ENCODE data around the gene SMARCAL1.
A peak's percentile ranks its signal among the peaks of the same experiment; 100 is the strongest.

The SMARCAL1 gene

GRCh38 chr2:216392945-216393840, 19.1 kb upstream of the SMARCAL1 start:
- DNase-seq (ENCODE audit: low read depth), result no peak

GRCh38 chr2:216394881-216395280, 17.4 kb upstream of the SMARCAL1 start:
- DNase-seq (ENCODE audit: low read depth), result no peak

- no peak for DNase-seq (ENCODE audit: low read depth)
Measured at GRCh38 chr2:216399621-216400020, 12.7 kb upstream of the SMARCAL1 start.

- no peak for DNase-seq (ENCODE audit: low read depth)
Measured at GRCh38 chr2:216402751-216403150, 9.5 kb upstream of the SMARCAL1 start.

GRCh38 chr2:216404010-216404618, 8.2 kb upstream of the SMARCAL1 start:
- peak; percentile 20 for DNase-seq (ENCODE audit: low read depth)

GRCh38 chr2:216405588-216405987, 6.7 kb upstream of the SMARCAL1 start:
- no peak for DNase-seq (ENCODE audit: low read depth)

GRCh38 chr2:216406826-216407225, 5.5 kb upstream of the SMARCAL1 start:
- DNase-seq (ENCODE audit: low read depth), result no peak

GRCh38 chr2:216408426-216409290, 3.6 kb upstream of the SMARCAL1 start:
- no peak for DNase-seq (ENCODE audit: low read depth)

GRCh38 chr2:216410550-216410949, 1.7 kb upstream of the SMARCAL1 start:
- no peak for DNase-seq (ENCODE audit: low read depth)

- DNase-seq (ENCODE audit: low read depth), result no peak
Measured at GRCh38 chr2:216413882-216414281, 1.6 kb downstream of the SMARCAL1 start.

GRCh38 chr2:216414772-216415319, 2.6 kb downstream of the SMARCAL1 start:
- no peak for DNase-seq (ENCODE audit: low read depth)

GRCh38 chr2:216415541-216415940, 3.3 kb downstream of the SMARCAL1 start:
- DNase-seq (ENCODE audit: low read depth), result no peak

- DNase-seq (ENCODE audit: low read depth), result no peak
Measured at GRCh38 chr2:216416571-216417307, 4.5 kb downstream of the SMARCAL1 start.

GRCh38 chr2:216418981-216419380, 6.7 kb downstream of the SMARCAL1 start:
- no peak for DNase-seq (ENCODE audit: low read depth)

GRCh38 chr2:216420367-216421101, 8.2 kb downstream of the SMARCAL1 start:
- no peak for DNase-seq (ENCODE audit: low read depth)

GRCh38 chr2:216423071-216423470, 10.8 kb downstream of the SMARCAL1 start:
- no peak for DNase-seq (ENCODE audit: low read depth)

GRCh38 chr2:216424274-216424673, 12.0 kb downstream of the SMARCAL1 start:
- no peak for DNase-seq (ENCODE audit: low read depth)

- DNase-seq (ENCODE audit: low read depth), result no peak
Measured at GRCh38 chr2:216425008-216425787, 12.9 kb downstream of the SMARCAL1 start.

- DNase-seq (ENCODE audit: low read depth), result no peak
Measured at GRCh38 chr2:216426166-216426777, 14.0 kb downstream of the SMARCAL1 start.

GRCh38 chr2:216426938-216427337, 14.7 kb downstream of the SMARCAL1 start:
- DNase-seq (ENCODE audit: low read depth), result no peak

All from fibroblast of the conjunctiva (primary cell).